Thyroid gland (tissue), 4 donors: ENCODE data around the gene SEC14L5. TPM values are rescaled to one million over a fixed set of nuclear protein-coding genes. Genes with fewer than 3 reads are reported as not detected.

Source experiments
- DNase-seq, 2 donors: peaks; one replicate each; pipeline ENCODE4 v3.0.0-alpha.2; 2019
- H3K27ac ChIP-seq, 3 donors: fragments of 200-600 bp; sonication (generic); 1 replicate in 2 of 3; 2 replicates in 1 of 3; pipeline ENCODE4 v1.5.1; 2016 to 2019; ENCODE audit warnings: mild to moderate bottlenecking in 1 of 3, moderate library complexity in 1 of 3
- H3K27me3 ChIP-seq: fragments of 200-600 bp; sonication (generic); one replicate; pipeline ENCODE4 v1.5.1; 2019
- H3K36me3 ChIP-seq, 2 donors: fragments of 200-600 bp; sonication (generic); one replicate each; pipeline ENCODE4 v1.5.1; 2016 to 2019
- H3K4me1 ChIP-seq, 2 donors: fragments of 200-600 bp; sonication (generic); one replicate each; pipeline ENCODE4 v1.5.1; 2017 to 2019
- H3K4me3 ChIP-seq, 3 donors: fragments of 200-600 bp; sonication (generic); replicated peaks in 1 of 3; 1 replicate in 2 of 3; 2 replicates in 1 of 3; pipeline ENCODE4 v1.5.1; 2016; ENCODE audit warnings: mild to moderate bottlenecking in 1 of 3
- H3K9me3 ChIP-seq: fragments of 200-600 bp; sonication (generic); one replicate; pipeline ENCODE4 v1.5.1; 2017
- POLR2A ChIP-seq, 2 donors: fragments of 450-650 bp; IDR thresholded peaks; one replicate each; pipeline ENCODE4 v1.6.1; 2017; ENCODE audit warnings: antibody characterized with exemption in 2 of 2, mild to moderate bottlenecking in 2 of 2, moderate library complexity in 1 of 2
- WGBS, 2 donors: methylation state at CpG; one replicate each; pipeline ENCODE4 v1.1.5; 2017; 5-methylcytosine and 5-hydroxymethylcytosine counted together
- intact Hi-C: fragments of 100-400 bp; cut with DNase I; formaldehyde crosslinking; loops from one replicate; pipeline ENCODE4 v1.15.1; 2023
- total RNA-seq, 4 donors: library from RNA; depleted of rRNA; stranded (reverse); fragments of >200 nt; gene quantifications; one replicate each; pipeline ENCODE4 v1.2.3, GENCODE V29; 2016
- TF ChIP-seq, protein P1 (sequence below), 6 experiments: fragments of 200-600 bp in 3 of 6; fragments of 450-650 bp in 3 of 6; sonication (generic) in 3 of 6; IDR thresholded peaks; one replicate each; pipeline ENCODE4 v1.5.1; 2016 to 2019; ENCODE audit warnings: antibody characterized with exemption in 6 of 6, mild to moderate bottlenecking in 2 of 6, inconsistent platforms in 1 of 6, moderate library complexity in 1 of 6

The SEC14L5 gene
- total RNA-seq, 4 donors from 2014 or later, result 0.11 to 0.33 (median 0.21) TPM

DNA sequence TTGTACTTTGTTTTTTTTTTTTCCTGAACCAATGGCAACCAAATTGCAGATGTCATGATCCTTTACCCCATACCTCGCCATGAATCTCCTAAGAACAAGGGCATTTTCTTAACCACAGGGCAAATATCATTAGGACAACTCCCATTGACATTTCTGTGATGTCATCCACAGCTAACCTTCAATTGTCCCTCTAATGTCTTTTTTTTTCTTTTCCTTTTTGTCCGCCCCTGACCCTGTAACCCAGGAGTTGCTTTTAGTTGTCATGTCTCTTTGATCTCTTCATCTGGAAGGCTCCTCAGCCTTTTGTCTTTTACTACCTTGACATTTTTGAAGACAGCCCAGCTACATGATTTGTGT is 76.0 kb downstream of the SEC14L5 start:
- no peaks in the 10 kb centered on the region for H3K27me3 ChIP-seq
- WGBS, 2 donors, result 16 to 24% methylated on average over 2 of the region's 2 CpGs
- H3K4me1 ChIP-seq, result peaks cover 14 to 15% of the 10 kb centered on the region in 2 donors
- no peak for DNase-seq
- no peaks in the 10 kb centered on the region for H3K9me3 ChIP-seq
- TF ChIP-seq, protein P1, sequence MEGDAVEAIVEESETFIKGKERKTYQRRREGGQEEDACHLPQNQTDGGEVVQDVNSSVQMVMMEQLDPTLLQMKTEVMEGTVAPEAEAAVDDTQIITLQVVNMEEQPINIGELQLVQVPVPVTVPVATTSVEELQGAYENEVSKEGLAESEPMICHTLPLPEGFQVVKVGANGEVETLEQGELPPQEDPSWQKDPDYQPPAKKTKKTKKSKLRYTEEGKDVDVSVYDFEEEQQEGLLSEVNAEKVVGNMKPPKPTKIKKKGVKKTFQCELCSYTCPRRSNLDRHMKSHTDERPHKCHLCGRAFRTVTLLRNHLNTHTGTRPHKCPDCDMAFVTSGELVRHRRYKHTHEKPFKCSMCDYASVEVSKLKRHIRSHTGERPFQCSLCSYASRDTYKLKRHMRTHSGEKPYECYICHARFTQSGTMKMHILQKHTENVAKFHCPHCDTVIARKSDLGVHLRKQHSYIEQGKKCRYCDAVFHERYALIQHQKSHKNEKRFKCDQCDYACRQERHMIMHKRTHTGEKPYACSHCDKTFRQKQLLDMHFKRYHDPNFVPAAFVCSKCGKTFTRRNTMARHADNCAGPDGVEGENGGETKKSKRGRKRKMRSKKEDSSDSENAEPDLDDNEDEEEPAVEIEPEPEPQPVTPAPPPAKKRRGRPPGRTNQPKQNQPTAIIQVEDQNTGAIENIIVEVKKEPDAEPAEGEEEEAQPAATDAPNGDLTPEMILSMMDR (IDR thresholded peaks at IDR 0.05), result no peak
- TF ChIP-seq POLR2A (IDR thresholded peaks at IDR 0.05), result no peak
- intact Hi-C loops, result no loop called here
- H3K27ac ChIP-seq, result peak overlapping the region in 2 of 3 donors; percentile 45 to 47
- no peaks in the 10 kb centered on the region for H3K36me3 ChIP-seq
- peak overlapping the region; percentile 67 to 98 (median 84) for H3K4me3 ChIP-seq

DNA sequence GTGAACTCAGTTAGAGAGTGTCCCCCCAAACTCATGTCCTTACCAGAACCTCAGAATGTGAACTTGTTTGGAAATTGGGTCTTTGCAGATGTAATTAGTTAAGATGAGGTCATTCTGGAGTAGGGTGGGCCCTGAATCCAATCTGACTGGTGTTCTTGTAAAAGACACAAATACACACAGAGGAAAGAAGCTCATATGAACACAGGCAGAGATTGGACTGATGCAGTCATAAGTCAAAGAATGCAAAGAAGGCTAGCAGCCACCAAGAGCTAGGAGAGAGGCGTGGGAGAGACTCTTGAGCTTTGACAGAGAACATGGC is 77.7 kb downstream of the SEC14L5 start:
- no peak for TF ChIP-seq POLR2A (IDR thresholded peaks at IDR 0.05)
- no peak for DNase-seq
- 75 to 83% methylated on average over 1 of the region's 1 CpG for WGBS, 2 donors
- intact Hi-C loops, result no loop called here
- Histone ChIP-seq H3K4me1 (peaks cover 14 to 15% of the 10 kb centered on the region in 2 donors), H3K27me3 (no peaks in the 10 kb centered on the region), H3K4me3 (no peak overlapping the region), H3K36me3 (no peaks in the 10 kb centered on the region), H3K9me3 (no peaks in the 10 kb centered on the region), H3K27ac (no peak overlapping the region)

DNA sequence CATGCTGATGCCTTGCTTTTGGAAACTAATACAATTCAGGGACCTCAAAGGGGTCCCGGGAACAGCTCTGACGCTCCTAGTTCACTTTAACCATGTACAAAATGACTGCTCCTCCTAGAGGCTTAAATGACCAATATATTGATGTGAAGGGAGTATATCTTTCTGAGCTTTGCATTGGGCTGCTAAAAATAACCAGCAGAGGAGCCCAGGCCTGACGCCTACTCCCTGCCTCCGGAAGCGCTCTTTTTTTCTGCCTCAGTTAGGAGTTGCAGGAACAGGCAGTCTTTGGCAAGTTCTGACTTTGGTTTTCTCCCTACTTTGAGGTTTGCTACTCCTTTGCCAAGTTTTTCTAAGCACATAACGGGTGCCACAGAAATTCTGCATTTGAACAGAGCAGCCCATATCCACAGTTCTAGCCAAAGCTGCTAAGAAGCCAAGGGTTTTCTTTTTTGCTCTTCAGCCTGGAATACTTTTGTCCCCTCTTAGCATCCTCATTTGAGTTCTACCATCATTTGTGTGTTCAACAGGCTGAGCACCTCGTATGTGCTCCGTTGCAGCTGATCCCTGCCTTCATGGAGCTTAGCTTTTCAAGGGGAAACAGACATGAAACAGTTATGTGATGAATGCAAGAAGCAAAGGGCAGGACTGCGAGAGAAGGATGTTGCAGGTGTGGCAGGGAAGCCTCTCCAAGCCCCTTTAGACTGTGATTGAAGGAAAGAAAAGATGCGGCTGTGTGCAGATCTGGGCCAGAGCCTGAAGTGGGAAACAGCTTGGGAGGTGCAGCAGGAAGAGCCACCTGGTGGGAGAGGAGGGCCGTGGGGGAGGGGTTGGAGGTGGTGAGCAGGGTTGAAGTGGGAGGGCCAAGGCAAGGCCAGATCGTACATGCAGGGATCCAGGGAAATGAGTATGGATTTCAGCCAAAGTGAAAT is 78.4 kb downstream of the SEC14L5 start:
- intact Hi-C loops, result no loop called here
- Histone ChIP-seq H3K27ac (no peak overlapping the region), H3K4me3 (no peak overlapping the region), H3K36me3 (no peaks in the 10 kb centered on the region), H3K27me3 (no peaks in the 10 kb centered on the region), H3K4me1 (peaks cover 14 to 18% of the 10 kb centered on the region in 2 donors), H3K9me3 (no peaks in the 10 kb centered on the region)
- DNase-seq, result no peak
- TF ChIP-seq, protein P1 (IDR thresholded peaks at IDR 0.05), result no peak
- no peak for TF ChIP-seq POLR2A (IDR thresholded peaks at IDR 0.05)
- WGBS, 2 donors, result 52 to 54% methylated on average over 12 of the region's 12 CpGs

DNA sequence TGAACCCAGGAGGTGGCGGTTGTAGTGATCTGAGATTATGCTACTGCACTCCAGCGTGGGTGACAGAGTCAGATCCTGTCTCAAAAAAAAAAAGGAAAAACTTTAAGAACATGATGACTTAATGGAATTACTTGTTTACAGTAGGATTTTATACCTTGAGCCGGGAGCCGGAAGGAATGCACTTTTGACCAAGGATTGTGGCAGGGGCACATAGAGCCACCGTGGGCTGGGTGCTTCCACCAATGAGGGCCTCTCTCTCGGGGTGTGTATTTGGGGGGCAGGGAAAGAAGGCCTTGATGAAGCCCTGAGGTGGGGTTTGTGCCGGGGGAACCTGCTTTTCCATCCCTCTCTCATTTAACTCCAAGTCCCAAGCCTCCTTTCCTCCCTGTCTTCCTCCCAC is 82.3 kb downstream of the SEC14L5 start:
- TF ChIP-seq, protein P1 (IDR thresholded peaks at IDR 0.05), result no peak
- no peak for TF ChIP-seq POLR2A (IDR thresholded peaks at IDR 0.05)
- 54 to 57% methylated on average over 7 of the region's 7 CpGs for WGBS, 2 donors
- intact Hi-C loops, result no loop called here

DNA sequence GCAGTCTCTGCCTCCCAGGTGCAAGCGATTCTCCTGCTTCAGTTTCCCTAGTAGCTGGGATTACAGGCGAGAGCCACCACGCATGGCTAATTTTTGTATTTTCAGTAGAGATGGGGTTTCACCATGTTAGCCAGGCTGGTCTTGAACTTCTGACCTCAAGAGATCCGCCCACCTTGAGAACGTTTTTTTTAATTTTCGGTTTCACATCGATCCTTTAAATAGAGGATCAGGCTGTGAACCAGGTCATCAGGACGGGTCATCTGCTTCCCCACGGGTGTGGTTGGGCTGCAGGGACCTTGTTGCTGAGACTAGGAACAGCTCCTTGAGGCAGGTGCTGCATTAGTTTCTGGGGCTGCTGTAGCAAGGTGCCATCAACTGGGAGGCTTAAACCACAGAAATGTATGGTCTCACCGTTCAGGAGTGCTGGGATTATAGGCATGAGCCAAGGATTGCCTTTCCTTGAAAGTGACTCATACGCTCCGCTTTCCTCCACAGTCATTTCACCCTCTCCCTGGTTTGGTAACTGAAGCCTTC is 83.5 kb downstream of the SEC14L5 start:
- peak; percentile 26 to 38 for DNase-seq
- Histone ChIP-seq H3K36me3 (peaks cover 0 to 4% of the 10 kb centered on the region in 2 donors), H3K27me3 (no peaks in the 10 kb centered on the region), H3K4me3 (no peak overlapping the region), H3K4me1 (peaks cover 0 to 3% of the 10 kb centered on the region in 2 donors), H3K9me3 (no peaks in the 10 kb centered on the region), H3K27ac (no peak overlapping the region)
- TF ChIP-seq, protein P1 (IDR thresholded peaks at IDR 0.05), result no peak
- TF ChIP-seq POLR2A (IDR thresholded peaks at IDR 0.05), result no peak
- WGBS, 2 donors, result 40 to 43% methylated on average over 12 of the region's 12 CpGs
- intact Hi-C loops, result no loop called here

More for the DNA sequence above, 82.3 kb downstream of the SEC14L5 start:
- Histone ChIP-seq H3K4me1 (peaks cover 0 to 3% of the 10 kb centered on the region in 2 donors), H3K27me3 (no peaks in the 10 kb centered on the region), H3K36me3 (peaks cover 0 to 4% of the 10 kb centered on the region in 2 donors), H3K27ac (no peak overlapping the region), H3K4me3 (no peak overlapping the region), H3K9me3 (no peaks in the 10 kb centered on the region)
- no peak for DNase-seq
